Dedifferentiated amniotic fluid mesenchymal stem cell (primary cell): ENCODE measurements around the gene CREB1.

ENCODE experiments used
- DNase-seq: peaks from one replicate; pipeline ENCODE4 v3.0.0-alpha.2; 2016; ENCODE audit errors: extremely low spot score

Gene CREB1

DNA sequence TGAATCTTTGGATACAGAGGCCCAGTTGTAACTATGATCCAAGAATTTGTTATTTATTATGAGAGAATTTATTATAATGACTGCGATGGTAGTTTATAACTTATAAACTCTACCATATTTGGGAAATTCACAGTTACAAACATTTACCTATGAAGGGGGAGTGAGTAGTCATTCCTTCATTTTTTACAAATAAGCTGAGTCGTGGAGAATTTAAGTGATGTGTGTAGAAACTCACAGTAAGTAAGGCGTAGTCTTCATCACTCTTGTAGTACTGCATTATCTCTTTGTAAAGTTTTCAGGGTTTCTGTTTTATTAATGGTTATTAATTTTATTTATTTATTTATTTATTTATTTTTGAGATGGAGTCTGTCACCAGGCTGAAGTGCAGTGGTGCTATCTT, 13.5 kb downstream of the CREB1 start:
- DNase-seq, result no peak

- peak; percentile 22 for DNase-seq
These were observed 17.1 kb downstream of the CREB1 start for GRCh38 chr2:207546822-207547221.

DNA sequence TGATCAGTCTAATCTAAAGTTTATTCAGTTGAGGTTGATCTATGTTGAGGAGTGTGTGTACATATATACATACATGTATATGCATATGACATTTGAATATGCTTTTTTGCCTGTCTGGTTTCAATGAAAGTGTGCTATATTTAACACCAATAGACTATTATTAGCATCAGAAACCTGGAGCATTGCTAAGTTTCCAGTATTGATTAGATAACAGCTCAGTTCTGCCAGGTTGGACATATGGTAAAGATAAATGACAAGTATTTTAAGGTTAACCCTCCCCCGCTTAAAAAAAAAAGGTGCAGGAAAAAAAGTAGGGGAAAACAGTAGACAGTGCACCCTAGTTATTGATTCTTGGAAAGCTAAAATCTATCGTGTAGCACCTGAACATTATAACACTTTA, 19.4 kb downstream of the CREB1 start:
- no peak for DNase-seq

DNA sequence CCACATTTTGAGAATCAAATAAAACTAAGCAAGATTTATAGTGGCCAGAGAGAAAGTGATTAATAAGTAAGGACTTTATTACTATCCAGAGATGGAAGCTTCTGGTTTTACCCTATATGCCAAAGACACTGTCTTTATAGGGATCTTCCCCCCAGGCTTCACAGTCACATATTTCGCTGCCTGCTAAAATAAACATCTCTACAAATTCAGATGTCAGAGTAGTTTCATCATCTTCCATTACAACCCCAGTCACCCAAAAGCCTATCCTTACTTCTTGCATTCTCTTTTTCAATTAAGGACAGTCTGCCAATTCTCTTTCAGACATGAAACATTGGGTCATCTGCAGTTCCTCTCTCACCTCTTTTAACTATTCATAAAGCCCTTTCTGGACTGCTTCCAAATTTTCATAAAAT, 28.3 kb downstream of the CREB1 start:
- peak; percentile 92 for DNase-seq

- no peak for DNase-seq
These were observed 31.8 kb downstream of the CREB1 start for GRCh38 chr2:207561386-207562080.

GRCh38 chr2:207565736-207566500, 36.2 kb downstream of the CREB1 start:
- no peak for DNase-seq

DNA sequence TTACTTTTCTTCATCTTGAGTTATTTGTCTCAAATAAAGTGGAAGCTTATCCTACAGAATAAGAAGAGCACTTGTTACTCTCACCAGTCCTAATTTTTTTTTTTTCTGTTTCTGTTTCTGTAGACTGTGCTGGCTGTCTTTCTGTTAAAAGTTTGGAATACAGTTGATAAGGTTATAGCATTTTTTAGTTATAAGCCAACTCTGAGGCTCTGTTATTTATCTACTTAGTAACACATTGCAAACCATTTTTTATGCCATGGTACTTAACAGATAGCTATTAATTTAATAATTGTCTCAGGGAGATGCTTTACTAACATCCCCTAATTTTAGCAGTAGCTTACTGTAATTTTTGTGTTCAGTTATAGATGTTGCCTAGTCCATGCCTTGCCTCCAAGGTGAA, 37.9 kb downstream of the CREB1 start:
- DNase-seq, result no peak

- DNase-seq, result no peak
These were observed 41.6 kb downstream of the CREB1 start for GRCh38 chr2:207571370-207571769.

GRCh38 chr2:207584952-207585351, 55.2 kb downstream of the CREB1 start:
- no peak for DNase-seq

- DNase-seq, result no peak
These were observed 57.5 kb downstream of the CREB1 start for GRCh38 chr2:207587305-207587704.

GRCh38 chr2:207589143-207589542, 59.4 kb downstream of the CREB1 start:
- DNase-seq, result no peak

- DNase-seq, result no peak
These were observed 63.5 kb downstream of the CREB1 start for GRCh38 chr2:207593277-207593676.

GRCh38 chr2:207594264-207594663, 64.5 kb downstream of the CREB1 start:
- no peak for DNase-seq

GRCh38 chr2:207594731-207595130, 65.0 kb downstream of the CREB1 start:
- DNase-seq, result no peak

GRCh38 chr2:207599636-207600035, 69.9 kb downstream of the CREB1 start:
- DNase-seq, result no peak

GRCh38 chr2:207600231-207600630, 70.5 kb downstream of the CREB1 start:
- DNase-seq, result peak; percentile 23

- DNase-seq, result no peak
These were observed 72.0 kb downstream of the CREB1 start for GRCh38 chr2:207601774-207602173.

- DNase-seq, result no peak
These were observed 73.7 kb downstream of the CREB1 start for GRCh38 chr2:207603486-207603885.

DNA sequence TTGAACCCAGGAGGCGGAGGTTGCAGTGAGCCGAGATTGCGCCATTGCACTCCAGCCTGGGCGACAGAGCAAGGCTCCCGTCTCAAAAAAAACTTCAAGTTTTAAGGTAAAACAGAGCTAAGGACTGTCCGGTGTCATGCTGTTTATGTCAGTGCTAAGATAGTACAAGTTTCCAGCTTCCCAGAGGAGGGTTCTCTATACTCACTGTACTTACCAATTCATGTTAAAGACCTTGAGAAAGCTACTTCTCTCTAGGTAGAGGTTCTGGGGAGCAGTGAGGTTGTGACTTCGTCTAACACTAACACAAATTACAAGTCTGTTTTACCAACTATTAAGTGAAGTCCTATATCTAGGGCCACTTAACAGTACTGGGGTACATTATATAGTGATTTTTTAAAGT, 76.6 kb downstream of the CREB1 start:
- no peak for DNase-seq

GRCh38 chr2:207606829-207607228, 77.1 kb downstream of the CREB1 start:
- DNase-seq, result no peak

GRCh38 chr2:207612714-207613113, 83.0 kb downstream of the CREB1 start:
- no peak for DNase-seq

DNA sequence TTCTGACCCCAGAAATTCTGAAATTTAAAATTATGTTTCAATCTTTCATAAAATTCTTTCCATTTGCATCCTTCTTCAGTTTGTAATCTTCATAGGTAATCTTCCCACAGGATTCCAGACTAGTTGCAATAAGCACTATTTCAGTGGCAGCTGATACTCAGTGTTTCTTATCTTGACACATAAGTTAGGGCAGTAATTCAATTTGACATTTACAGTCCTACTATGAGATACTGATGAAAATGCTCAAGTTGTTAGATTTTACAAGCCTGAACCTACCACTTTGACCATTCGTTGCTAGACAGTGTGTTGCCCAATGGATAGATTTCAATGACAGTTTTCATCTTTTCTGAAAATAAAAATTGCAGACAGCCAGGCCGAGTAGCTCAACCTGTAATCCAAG, 85.1 kb downstream of the CREB1 start:
- DNase-seq, result no peak

DNA sequence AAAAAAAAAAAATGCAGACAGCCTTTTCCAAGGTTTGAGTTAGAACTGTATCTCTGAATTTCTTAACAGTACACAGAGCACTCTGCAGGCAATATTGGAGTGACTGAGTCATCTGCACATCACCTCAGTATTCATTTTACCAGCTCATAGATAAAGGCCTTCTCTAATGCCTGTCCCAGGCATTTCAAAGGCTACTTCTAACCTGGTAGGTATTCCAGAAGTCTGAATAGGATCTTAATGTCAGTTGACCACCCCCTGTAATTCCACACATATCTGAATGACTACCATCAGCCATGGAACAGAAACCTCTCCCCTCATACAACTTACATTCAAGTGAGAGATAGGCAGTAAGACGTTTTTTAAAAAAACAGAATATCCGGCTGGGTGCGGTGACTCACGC, 86.4 kb downstream of the CREB1 start:
- DNase-seq, result no peak
